OCI-LY1 (cell line): Measurements from ENCODE around the gene MAN1A1.

Experiments
- H2AFZ ChIP-seq: fragments of 200-600 bp; sonication (generic), shearing (Covaris generic); 2 replicates; pipeline ENCODE4 v1.6.0; 2014; ENCODE audit warnings: antibody characterized with exemption, mild to moderate bottlenecking, low read length
- H3F3A ChIP-seq: fragments of 200-600 bp; sonication (generic), shearing (Covaris generic); 2 replicates; pipeline ENCODE4 v1.6.0; 2014; ENCODE audit warnings: mild to moderate bottlenecking, antibody characterized with exemption, low read length, moderate library complexity; ENCODE audit not compliant: insufficient read depth
- H3K27ac ChIP-seq: fragments of 200-600 bp; sonication (generic); 2 replicates; pipeline ENCODE4 v1.5.1; 2014; ENCODE audit warnings: low read length, mixed run types, mild to moderate bottlenecking, low read depth; ENCODE audit not compliant: poor library complexity, severe bottlenecking
- H3K27me3 ChIP-seq: fragments of 200-600 bp; sonication (generic); 2 replicates; pipeline ENCODE4 v1.6.0; 2014; ENCODE audit warnings: antibody characterized with exemption, mild to moderate bottlenecking, low read length, moderate library complexity; ENCODE audit not compliant: insufficient read depth
- H3K36me3 ChIP-seq: fragments of 200-600 bp; sonication (generic); 2 replicates; pipeline ENCODE4 v1.6.1; 2014; ENCODE audit warnings: mild to moderate bottlenecking, antibody characterized with exemption, low read length, moderate library complexity, mixed read lengths; ENCODE audit not compliant: insufficient read depth
- H3K4me1 ChIP-seq: fragments of 200-600 bp; sonication (generic); 2 replicates; pipeline ENCODE4 v1.5.1; 2014; ENCODE audit warnings: mild to moderate bottlenecking, low read length, moderate library complexity; ENCODE audit not compliant: insufficient read depth, severe bottlenecking
- H3K4me2 ChIP-seq: fragments of 200-600 bp; sonication (generic), shearing (Covaris generic); 2 replicates; pipeline ENCODE4 v1.6.1; 2014; ENCODE audit warnings: low read length
- H3K4me3 ChIP-seq: fragments of 200-600 bp; sonication (generic); 2 replicates; pipeline ENCODE4 v1.5.1; 2014; ENCODE audit warnings: low read length, low read depth, mild to moderate bottlenecking, mixed read lengths; ENCODE audit not compliant: poor library complexity, severe bottlenecking
- H3K79me2 ChIP-seq: fragments of 200-600 bp; shearing (Covaris generic); 2 replicates; pipeline ENCODE4 v1.6.1; 2016; ENCODE audit warnings: mixed run types, low read length, mixed read lengths; ENCODE audit not compliant: insufficient read depth
- H3K9ac ChIP-seq: fragments of 200-600 bp; sonication (generic), shearing (Covaris generic); 2 replicates; pipeline ENCODE4 v1.6.1; 2014; ENCODE audit warnings: mild to moderate bottlenecking, low read length, mixed read lengths
- H3K9me2 ChIP-seq: fragments of 200-600 bp; sonication (generic), shearing (Covaris generic); 2 replicates; pipeline ENCODE4 v1.6.1; 2014; ENCODE audit warnings: low read depth, mild to moderate bottlenecking, low read length, mixed read lengths
- H3K9me3 ChIP-seq: fragments of 200-600 bp; shearing (Covaris generic); 2 replicates; pipeline ENCODE4 v1.6.1; 2014; ENCODE audit warnings: low read length, mixed read lengths
- H4K20me1 ChIP-seq: fragments of 200-600 bp; sonication (generic), shearing (Covaris generic); 2 replicates; pipeline ENCODE4 v1.6.0; 2016; ENCODE audit warnings: mild to moderate bottlenecking, low read length; ENCODE audit not compliant: insufficient read depth
- EZH2 ChIP-seq: fragments of 200-600 bp; sonication (generic), shearing (Covaris generic); IDR thresholded peaks from 2 replicates; pipeline ENCODE4 v1.8.0; 2017; ENCODE audit warnings: borderline replicate concordance, mixed run types, mild to moderate bottlenecking, antibody characterized with exemption, low read length, moderate library complexity, mixed read lengths
- TF ChIP-seq, protein P1 (sequence below): fragments of 200-600 bp; sonication (generic), shearing (Covaris generic); IDR thresholded peaks from 2 replicates; pipeline ENCODE4 v1.5.1; 2017; ENCODE audit warnings: mild to moderate bottlenecking, antibody characterized with exemption, low read length, moderate library complexity, mixed read lengths

MAN1A1 gene

DNA sequence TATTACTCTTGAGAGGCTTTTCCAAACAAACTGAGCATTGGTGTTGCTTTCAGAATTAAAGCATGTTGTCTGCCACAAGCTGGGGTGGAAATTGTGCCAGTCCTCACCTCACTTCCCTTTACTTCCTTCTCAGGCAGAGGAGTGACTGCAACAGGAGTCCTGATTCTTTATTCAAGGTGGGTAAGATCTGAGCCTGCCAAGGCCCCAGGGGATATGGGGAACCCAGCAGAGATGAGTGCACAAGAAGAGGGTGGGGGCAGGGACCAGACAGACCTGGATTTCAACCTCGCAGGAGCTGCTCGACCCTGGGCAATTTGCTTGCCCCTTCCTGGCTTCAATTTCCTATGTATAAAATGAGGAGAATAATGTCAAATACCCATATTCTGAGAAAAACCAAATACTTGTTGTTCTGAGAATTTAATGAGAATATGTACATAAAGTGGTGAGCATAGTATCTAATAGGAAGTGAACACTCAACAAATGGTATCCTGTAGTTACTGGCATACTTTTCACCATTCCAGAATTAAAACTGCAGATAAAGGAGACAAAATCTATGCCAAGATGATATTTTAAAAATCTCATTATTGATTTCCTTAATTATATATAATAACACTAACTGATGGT lies 17.8 kb downstream of the MAN1A1 start:
- Histone ChIP-seq H2AFZ (no peak overlapping the region), H3K4me1 (peaks cover 77% of the 10 kb centered on the region), H4K20me1 (no peaks in the 10 kb centered on the region), H3K79me2 (no peaks in the 10 kb centered on the region), H3K4me3 (no peak overlapping the region), H3K4me2 (peak overlapping the region; percentile 7; the same call in 1 of the 2 replicates), H3K36me3 (0 out of 2 replicates have a peak, but pooled peaks cover 3% of the 10 kb centered on the region), H3K9ac (no peak overlapping the region), H3K27me3 (no peaks in the 10 kb centered on the region), H3K27ac (no peak overlapping the region), H3K9me2 (no peaks in the 10 kb centered on the region), H3F3A (no peaks in the 10 kb centered on the region), H3K9me3 (no peaks in the 10 kb centered on the region)
- no peak for TF ChIP-seq EZH2
- TF ChIP-seq, protein P1, sequence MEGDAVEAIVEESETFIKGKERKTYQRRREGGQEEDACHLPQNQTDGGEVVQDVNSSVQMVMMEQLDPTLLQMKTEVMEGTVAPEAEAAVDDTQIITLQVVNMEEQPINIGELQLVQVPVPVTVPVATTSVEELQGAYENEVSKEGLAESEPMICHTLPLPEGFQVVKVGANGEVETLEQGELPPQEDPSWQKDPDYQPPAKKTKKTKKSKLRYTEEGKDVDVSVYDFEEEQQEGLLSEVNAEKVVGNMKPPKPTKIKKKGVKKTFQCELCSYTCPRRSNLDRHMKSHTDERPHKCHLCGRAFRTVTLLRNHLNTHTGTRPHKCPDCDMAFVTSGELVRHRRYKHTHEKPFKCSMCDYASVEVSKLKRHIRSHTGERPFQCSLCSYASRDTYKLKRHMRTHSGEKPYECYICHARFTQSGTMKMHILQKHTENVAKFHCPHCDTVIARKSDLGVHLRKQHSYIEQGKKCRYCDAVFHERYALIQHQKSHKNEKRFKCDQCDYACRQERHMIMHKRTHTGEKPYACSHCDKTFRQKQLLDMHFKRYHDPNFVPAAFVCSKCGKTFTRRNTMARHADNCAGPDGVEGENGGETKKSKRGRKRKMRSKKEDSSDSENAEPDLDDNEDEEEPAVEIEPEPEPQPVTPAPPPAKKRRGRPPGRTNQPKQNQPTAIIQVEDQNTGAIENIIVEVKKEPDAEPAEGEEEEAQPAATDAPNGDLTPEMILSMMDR, result no peak

- Histone ChIP-seq H3K27me3 (no peaks in the 10 kb centered on the region), H4K20me1 (no peaks in the 10 kb centered on the region), H3K9me3 (no peaks in the 10 kb centered on the region), H3K9ac (no peak overlapping the region), H3K4me2 (no peak overlapping the region), H3K27ac (no peak overlapping the region), H2AFZ (no peak overlapping the region), H3K4me1 (peaks cover 72% of the 10 kb centered on the region), H3K4me3 (no peak overlapping the region), H3K79me2 (no peaks in the 10 kb centered on the region), H3K36me3 (no peaks in the 10 kb centered on the region), H3K9me2 (no peaks in the 10 kb centered on the region), H3F3A (no peaks in the 10 kb centered on the region)
- no peak for TF ChIP-seq EZH2
- TF ChIP-seq, protein P1, result no peak
These were observed 18.9 kb downstream of the MAN1A1 start for GRCh38 chr6:119330520-119331113.

- no peak overlapping the region for H3K4me2 ChIP-seq
- no peak overlapping the region for H3K4me3 ChIP-seq
- H3K36me3 ChIP-seq, result no peaks in the 10 kb centered on the region
- H3K9ac ChIP-seq, result no peak overlapping the region
- TF ChIP-seq, protein P1, result no peak
- no peak for TF ChIP-seq EZH2
- no peaks in the 10 kb centered on the region for H3F3A ChIP-seq
- H3K9me2 ChIP-seq, result no peaks in the 10 kb centered on the region
- no peak overlapping the region for H2AFZ ChIP-seq
- peaks cover 64% of the 10 kb centered on the region for H3K4me1 ChIP-seq
- H4K20me1 ChIP-seq, result no peaks in the 10 kb centered on the region
- H3K9me3 ChIP-seq, result no peaks in the 10 kb centered on the region
- no peaks in the 10 kb centered on the region for H3K27me3 ChIP-seq
- no peak overlapping the region for H3K27ac ChIP-seq
- H3K79me2 ChIP-seq, result no peaks in the 10 kb centered on the region
These were observed 19.8 kb downstream of the MAN1A1 start for GRCh38 chr6:119329794-119330180.
